HG02973 (cell line): ENCODE measurements around the gene TSPAN3.

Source experiments
- ATAC-seq: cut with Tn5 transposase; IDR thresholded peaks from one replicate; pipeline ENCODE4 v1.9.1; 2021; ENCODE audit warnings: moderate library complexity; ENCODE audit not compliant: unreplicated experiment

TSPAN3 gene

GRCh38 chr15:77025083-77025901 lies 45.6 kb downstream of the TSPAN3 start:
- no peak for ATAC-seq

GRCh38 chr15:77024273-77025082 lies 46.4 kb downstream of the TSPAN3 start:
- ATAC-seq, result no peak

GRCh38 chr15:77023576-77024272 lies 47.2 kb downstream of the TSPAN3 start:
- no peak for ATAC-seq

DNA sequence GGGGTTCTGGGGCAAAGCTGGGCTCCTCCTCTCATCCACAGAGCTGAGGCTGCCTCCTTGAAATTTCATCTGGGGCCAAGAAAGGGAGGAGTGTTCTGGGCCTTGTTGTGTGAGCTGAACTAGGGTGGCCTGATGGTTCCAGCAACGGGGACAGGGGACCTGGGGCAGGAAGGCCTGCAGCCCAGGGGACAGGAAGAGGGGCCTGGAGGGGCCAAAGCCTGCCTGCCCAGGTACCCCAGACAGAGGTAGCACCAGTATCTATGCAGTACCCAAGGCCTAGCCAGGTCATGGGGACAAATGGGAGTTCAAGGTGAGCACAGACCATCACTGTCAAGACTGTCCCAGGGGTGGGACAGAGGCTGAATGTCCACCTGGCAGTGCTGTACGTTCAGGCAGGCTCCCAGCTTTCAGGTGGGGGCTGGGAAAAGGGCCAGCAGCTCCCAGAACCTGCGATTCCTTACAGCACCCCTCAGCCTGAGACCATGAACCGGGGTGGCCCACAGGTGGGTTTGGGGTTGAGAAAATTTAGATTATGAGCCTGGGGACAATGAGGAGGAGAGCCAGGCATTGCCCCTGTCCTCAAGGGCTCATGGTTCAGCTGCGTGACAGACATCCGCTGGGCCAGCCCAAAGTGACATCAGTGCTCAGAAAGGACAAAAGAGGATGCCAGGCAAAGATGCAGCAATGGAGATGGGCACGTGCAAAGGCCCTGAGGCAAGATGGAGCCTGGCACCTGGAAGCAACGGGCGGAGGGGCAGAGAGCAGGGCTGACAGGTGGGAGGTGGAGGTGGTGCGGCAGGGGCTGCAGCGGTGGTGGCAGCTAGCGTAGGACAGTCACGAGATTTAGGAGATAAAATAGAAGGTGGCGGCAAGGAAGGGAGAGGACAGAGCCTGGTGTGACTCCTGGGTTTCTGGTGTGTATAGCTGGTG lies 48.0 kb downstream of the TSPAN3 start:
- no peak for ATAC-seq

- no peak for ATAC-seq
Measured at GRCh38 chr15:77021803-77022381, 49.0 kb downstream of the TSPAN3 start.

GRCh38 chr15:77021088-77021481 lies 49.8 kb downstream of the TSPAN3 start:
- no peak for ATAC-seq

DNA sequence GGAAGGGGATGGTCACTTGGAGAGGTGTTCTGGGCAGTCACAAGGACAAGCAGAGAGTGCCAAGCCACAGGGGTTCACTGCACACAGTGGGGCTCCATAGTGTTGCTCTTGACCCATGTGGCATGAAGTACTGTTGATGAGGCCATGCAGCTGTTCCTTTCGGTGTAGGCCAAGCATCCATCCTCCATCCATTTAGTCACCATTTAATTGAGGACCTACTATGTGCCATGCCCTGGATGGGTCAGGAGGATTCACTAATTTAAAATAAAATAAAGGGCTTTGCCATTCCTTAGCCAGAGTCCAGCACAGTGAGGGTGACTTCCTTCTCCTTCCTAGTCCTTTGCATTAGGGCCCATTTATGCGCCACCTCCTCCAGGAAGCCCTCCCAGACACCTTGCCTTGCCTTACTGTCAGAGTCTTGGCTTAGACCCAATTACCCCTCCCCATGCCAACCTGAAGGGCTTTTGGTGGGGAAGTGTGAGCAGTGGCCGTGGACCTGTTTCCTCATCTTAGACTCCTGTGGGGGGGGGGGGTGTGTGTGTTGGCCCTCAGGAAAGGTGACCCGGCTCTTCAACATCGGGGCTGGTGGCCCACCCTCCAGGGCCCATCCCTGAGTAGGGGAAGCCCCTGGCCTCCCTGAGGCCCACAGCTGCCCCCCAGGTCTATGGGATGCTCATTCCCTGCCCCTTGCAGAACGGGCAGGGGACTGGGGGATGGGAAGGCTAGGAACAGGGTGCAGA lies 50.4 kb downstream of the TSPAN3 start:
- ATAC-seq, result no peak

GRCh38 chr15:77019521-77020331 lies 51.2 kb downstream of the TSPAN3 start:
- no peak for ATAC-seq

DNA sequence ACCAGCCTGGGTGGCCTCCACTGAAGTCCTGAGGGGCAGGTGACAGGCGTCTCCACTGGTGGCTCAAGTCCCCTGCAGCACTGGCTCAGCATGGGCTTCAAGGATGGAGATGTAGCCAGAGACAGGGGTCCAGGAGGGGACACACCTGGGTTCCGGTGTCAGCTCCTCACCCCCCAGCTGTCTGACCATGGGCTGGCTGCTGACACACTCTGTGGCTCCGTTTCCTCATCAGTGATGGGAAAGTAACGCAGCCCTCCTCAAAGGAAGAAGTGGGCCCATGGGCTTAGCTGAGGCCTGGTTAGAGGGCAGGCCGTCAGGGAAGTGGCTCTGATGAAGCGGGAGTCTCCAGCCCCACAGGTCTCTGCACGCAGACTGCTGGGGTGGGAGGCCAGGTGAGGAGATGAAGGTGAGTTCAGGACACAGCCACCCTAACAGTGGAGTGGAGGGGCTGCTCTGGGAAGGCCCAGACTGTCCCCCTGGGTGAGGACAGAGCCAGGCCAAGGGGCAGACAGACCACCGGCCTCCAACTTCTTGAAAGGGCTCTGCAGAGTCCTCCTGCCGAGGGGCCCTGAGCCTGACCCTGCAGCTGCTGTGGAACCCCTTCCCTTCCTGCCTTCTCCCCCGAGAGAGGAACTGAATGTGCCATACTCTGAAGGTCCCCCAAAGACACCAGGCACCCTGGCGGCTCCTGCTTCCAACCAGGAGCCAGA lies 52.0 kb downstream of the TSPAN3 start:
- no peak for ATAC-seq

DNA sequence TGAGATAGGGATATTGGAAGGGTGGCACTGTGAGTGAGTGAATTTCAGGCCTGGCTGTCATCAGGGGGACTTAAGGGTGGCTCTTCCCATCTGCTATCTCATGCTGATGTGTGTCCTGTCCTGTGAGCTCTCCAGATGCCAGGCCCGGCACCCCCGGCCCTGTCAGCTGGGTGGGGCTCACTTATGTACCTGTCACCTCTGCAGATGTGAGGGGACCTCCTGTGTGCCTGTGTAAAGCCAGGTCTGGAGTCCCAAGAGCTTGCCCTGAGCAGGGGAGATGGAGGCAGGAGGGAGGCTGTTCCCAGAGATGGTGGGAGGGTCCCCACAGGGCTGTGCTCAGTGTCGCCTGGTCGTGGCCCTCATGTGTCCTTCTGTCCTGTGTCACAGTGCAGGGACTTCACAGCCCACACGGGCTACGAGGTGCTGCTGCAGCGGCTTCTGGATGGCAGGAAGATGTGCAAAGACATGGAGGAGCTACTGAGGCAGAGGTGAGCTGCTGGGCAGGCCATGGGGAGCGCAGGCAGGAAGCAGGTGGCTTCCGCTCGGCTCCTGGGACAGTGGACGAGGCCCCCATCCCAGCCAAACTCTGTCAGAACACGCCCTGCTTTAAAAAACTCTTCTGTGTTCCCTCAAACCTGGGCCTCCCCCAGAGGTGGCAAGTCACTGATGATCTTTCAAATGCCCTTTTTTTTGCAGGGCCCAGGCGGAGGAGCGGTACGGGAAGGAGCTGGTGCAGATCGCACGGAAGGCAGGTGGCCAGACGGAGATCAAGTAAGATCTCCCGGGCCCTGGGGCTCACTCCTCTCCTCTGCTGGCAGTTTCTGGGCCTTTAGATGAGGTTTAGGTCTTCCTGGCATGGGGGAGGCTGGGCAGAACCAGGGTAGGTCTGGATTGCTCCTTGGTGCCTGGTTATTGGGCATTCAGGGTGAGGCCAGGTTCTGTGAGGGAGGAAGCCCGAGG lies 52.9 kb downstream of the TSPAN3 start:
- ATAC-seq, result no peak

DNA sequence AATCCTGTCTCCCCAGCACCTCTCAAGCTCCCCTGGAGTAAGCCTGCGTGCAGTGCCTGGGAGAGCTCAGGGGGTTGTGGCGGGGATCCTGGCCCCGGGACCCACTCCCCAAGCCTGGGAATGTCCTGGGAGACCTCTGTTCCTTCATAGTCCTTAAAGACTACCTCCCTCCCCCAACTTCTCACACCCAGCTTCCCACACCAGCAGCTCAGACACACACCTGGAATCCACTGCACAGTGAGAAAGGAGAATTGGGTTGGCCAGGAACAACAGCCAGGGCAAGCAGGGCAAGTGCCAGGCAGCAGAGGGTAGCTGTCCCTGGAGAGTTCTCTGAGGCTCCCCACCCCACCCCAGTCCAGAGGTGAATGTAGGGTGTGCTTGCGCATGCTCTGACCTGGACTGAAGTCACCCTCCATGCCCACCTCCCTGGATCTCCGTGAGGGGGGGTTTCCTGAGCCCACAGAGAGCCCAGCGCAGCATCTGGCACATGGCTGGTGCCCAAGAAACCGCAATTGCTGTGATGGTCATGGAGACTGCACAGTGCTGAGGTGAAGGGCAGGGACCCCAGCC lies 53.7 kb downstream of the TSPAN3 start:
- ATAC-seq, result no peak

GRCh38 chr15:77016321-77016695 lies 54.6 kb downstream of the TSPAN3 start:
- no peak for ATAC-seq

DNA sequence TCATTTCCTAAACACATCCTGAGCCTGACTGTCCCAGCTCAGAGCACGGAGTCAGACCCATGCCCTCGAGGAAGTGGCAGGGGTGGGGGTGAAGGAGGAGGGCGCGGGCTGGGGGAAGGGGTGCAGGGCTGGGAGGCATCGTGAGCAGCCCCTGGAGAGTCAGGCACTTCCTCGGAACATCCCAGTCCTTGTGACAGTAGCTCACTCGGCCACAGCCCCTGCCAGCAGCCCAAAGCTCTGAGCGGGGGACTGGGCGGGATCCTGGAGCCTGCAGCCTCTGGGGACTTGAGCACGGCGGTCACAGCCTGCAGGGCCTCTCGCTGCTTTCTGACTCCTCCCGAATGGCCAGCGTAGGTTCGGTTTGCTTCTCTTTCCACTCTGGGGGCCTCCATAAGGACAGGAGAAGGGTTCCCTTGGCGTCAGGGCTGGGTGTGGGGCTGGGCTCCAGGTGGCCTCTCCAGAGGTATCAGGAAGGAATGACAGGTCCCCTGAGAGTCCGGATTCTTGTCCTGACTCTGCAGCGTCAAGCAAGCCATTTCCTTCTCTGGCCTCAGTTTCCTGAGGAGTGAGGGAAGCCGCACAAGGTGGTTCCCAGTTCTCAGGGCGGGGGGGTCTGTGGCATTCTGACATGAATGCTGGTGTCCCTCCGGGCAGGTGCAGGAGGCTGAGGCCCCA lies 55.1 kb downstream of the TSPAN3 start:
- ATAC-seq, result no peak

GRCh38 chr15:77014132-77015081 lies 56.5 kb downstream of the TSPAN3 start:
- peak; percentile 37 for ATAC-seq

DNA sequence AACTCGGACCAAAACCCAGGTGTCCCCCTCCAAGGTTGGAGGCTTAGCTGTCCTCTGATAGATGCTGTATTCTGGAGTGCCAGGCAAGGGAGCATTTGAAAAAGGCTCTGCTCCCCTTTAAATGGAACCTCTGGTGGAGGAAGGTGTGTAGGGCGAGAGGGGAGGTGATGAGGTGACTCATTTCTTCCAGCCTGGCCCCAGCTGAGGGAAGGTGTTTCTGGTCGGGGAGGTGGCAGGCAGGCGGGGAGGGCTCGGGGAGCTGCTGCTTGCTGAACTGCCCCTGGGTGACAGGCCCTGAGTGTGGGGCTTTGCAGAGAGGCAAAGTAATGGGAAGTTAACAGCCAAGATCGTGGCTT lies 57.2 kb downstream of the TSPAN3 start:
- peak; percentile 47 for ATAC-seq
